Nephron (organoid): ENCODE measurements around the gene ARL4D.
A peak's percentile ranks its signal among the peaks of the same experiment; 100 is the strongest.

Experiments
- H3K27ac Mint-ChIP-seq, 3 experiments: 2 replicates each; pipeline ENCODE4 v1.8.0; 2020; ENCODE audit warnings: mixed read lengths in 3 of 3, mild to moderate bottlenecking in 2 of 3, moderate library complexity in 1 of 3
- H3K27me3 Mint-ChIP-seq: 2 replicates; pipeline ENCODE4 v1.8.0; 2021; ENCODE audit warnings: low read depth, mild to moderate bottlenecking, moderate library complexity, mixed read lengths
- H3K36me3 Mint-ChIP-seq: 2 replicates; pipeline ENCODE4 v1.8.0; 2020; ENCODE audit warnings: low read depth, mixed read lengths
- H3K4me1 Mint-ChIP-seq: 2 replicates; pipeline ENCODE4 v1.8.0; 2020; ENCODE audit warnings: mixed read lengths
- H3K4me3 Mint-ChIP-seq, 3 experiments: 2 replicates each; pipeline ENCODE4 v1.8.0; 2020; ENCODE audit warnings: mild to moderate bottlenecking in 3 of 3, mixed read lengths in 3 of 3, moderate library complexity in 2 of 3
- H3K9me3 Mint-ChIP-seq: 2 replicates; pipeline ENCODE4 v1.8.0; 2020; ENCODE audit warnings: mixed read lengths
- CTCF ChIP-seq, 3 experiments: fragments of 200-600 bp; sonication (generic); IDR thresholded peaks; one replicate each; pipeline ENCODE4 v1.5.0; 2021; ENCODE audit warnings: antibody characterized with exemption in 3 of 3; ENCODE audit not compliant: unreplicated experiment in 3 of 3

Gene ARL4D

GRCh38 chr17:43398724-43399595, at the start of gene ARL4D:
ARL4D (plus strand) TSS chr17:43398993; CDS start chr17:43399733, 740 bp downstream.
- no peaks in the 10 kb centered on the region for H3K36me3 Mint-ChIP-seq
- H3K4me3 Mint-ChIP-seq: peak within 1 kb of the TSS; percentile 91 to 96 (median 94)
- no peak for TF ChIP-seq CTCF (IDR thresholded peaks at IDR 0.05; ENCODE audit: unreplicated experiment in 3 of 3)
- H3K27me3 Mint-ChIP-seq: no peaks in the 10 kb centered on the region
- no peaks in the 10 kb centered on the region for H3K9me3 Mint-ChIP-seq
- peak within 1 kb of the TSS; percentile 31 to 86 (median 80) for H3K27ac Mint-ChIP-seq
- peaks cover 38% of the 10 kb centered on the region for H3K4me1 Mint-ChIP-seq

DNA sequence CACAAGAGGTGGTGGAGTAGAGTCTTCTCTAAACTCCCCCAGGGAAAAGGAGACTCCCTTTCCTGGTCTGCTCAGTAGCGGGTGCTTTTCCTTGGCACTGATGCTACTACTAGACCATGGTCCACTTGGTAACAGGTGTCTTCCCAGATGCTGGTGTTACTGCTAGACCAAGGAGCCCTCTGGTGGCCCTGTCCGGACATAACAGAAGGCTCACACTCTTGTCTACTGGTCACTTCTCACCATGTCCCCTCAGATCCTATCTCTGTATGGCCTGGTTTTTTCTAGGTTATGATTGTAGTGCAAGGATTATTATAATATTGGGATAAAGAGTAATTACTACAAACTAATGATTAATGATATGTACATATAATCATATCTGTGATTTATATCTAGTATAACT, 49.7 kb upstream of the ARL4D start:
- Mint-ChIP-seq H3K4me3 (no peak overlapping the region), H3K27ac (no peak overlapping the region), H3K9me3 (peaks cover 54% of the 10 kb centered on the region), H3K27me3 (no peaks in the 10 kb centered on the region), H3K4me1 (peaks cover 25% of the 10 kb centered on the region), H3K36me3 (peaks cover 47% of the 10 kb centered on the region)
- no peak for TF ChIP-seq CTCF (IDR thresholded peaks at IDR 0.05; ENCODE audit: unreplicated experiment in 3 of 3)

- Mint-ChIP-seq H3K4me1 (peaks cover 27% of the 10 kb centered on the region), H3K27me3 (no peaks in the 10 kb centered on the region), H3K4me3 (no peak overlapping the region)
These were observed 47.9 kb upstream of the ARL4D start for GRCh38 chr17:43350888-43351361.

GRCh38 chr17:43351691-43352090, 47.1 kb upstream of the ARL4D start:
- H3K4me3 Mint-ChIP-seq: no peak overlapping the region
- H3K36me3 Mint-ChIP-seq: peaks cover 42% of the 10 kb centered on the region
- no peak overlapping the region for H3K27ac Mint-ChIP-seq
- no peaks in the 10 kb centered on the region for H3K27me3 Mint-ChIP-seq
- peaks cover 50% of the 10 kb centered on the region for H3K9me3 Mint-ChIP-seq
- no peak for TF ChIP-seq CTCF (IDR thresholded peaks at IDR 0.05; ENCODE audit: unreplicated experiment in 3 of 3)
- peaks cover 35% of the 10 kb centered on the region for H3K4me1 Mint-ChIP-seq

More at GRCh38 chr17:43350888-43351361, 47.9 kb upstream of the ARL4D start:
- TF ChIP-seq CTCF (IDR thresholded peaks at IDR 0.05; ENCODE audit: unreplicated experiment in 3 of 3): no peak
- Mint-ChIP-seq H3K36me3 (peaks cover 43% of the 10 kb centered on the region), H3K9me3 (peaks cover 51% of the 10 kb centered on the region), H3K27ac (no peak overlapping the region)

DNA sequence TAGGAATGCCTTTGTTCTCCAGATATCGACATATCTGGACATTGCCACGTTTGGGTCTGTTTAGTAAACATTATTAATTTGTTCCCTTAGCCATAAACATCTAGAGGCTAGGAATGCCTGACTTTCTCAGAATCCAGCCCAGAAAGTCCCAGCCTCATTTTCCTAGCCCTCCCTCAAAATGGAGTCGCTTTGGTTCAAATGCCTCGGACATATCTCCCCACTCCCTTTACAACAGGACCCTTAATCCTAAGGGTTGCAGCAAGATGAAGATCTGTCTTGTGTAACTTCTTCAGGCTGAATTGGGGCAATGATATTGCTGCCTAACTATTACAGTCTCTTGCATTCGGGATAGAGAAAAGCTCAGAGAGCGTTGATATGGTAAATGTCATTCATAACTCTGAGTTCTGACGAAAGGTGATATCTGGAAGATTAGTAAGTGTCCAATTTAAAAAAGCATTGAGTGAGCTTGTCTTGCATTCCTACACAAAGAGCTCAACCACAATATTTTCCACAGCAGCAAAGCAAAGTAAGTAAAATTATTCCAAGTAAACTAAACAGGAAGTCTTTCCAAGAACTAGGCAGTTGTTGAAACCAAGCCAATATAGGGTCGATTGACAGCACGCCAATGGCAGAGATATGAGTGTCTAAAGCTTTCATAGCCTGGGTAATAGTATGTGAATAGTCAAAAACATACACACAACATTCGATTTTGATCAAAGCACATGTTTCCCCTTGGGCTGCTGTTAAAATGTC, 46.0 kb upstream of the ARL4D start:
- peaks cover 42% of the 10 kb centered on the region for H3K4me1 Mint-ChIP-seq
- peaks cover 32% of the 10 kb centered on the region for H3K36me3 Mint-ChIP-seq
- no peak for TF ChIP-seq CTCF (IDR thresholded peaks at IDR 0.05; ENCODE audit: unreplicated experiment in 3 of 3)
- no peak overlapping the region for H3K4me3 Mint-ChIP-seq
- H3K27ac Mint-ChIP-seq: peak overlapping the region; percentile 6 to 62 (median 43)
- no peaks in the 10 kb centered on the region for H3K27me3 Mint-ChIP-seq
- peaks cover 40% of the 10 kb centered on the region for H3K9me3 Mint-ChIP-seq
